ENCODE measurements around the gene NDUFA6.

NDUFA6 gene

DNA sequence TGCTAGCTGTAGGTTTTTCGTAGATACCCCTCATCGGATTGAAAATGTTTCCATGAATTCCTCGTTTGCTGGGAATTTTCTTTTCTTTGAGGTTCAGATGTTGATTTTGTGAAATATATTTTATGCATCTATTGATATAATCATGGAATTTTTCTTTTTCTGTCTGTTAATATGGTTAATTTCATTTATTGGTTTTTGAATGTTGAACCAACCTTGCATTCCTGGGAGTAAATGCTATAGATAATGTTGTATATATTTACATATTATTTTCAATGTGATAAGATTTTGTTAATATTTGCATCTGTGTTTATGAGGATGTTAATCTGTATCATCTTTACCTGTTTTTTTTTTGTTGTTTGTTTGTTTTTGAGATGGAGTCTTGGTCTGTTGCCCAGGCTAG is 10.6 kb upstream of the NDUFA6 start:
- H3K4me1 ChIP-seq (ENCODE audit: control insufficient read depth, low read length), result no peaks in the 10 kb centered on the region
- H3K27me3 ChIP-seq (ENCODE audit: control insufficient read depth, low read length), result no peaks in the 10 kb centered on the region
- H3K4me2 ChIP-seq (ENCODE audit: low read length), result no peak overlapping the region
- H3K4me3 ChIP-seq (ENCODE audit: low read length), result no peak overlapping the region
- no peak for TF ChIP-seq EZH2phosphoT487 (IDR thresholded peaks at IDR 0.05; ENCODE audit: borderline replicate concordance, low read length)
- TF ChIP-seq, protein P1, sequence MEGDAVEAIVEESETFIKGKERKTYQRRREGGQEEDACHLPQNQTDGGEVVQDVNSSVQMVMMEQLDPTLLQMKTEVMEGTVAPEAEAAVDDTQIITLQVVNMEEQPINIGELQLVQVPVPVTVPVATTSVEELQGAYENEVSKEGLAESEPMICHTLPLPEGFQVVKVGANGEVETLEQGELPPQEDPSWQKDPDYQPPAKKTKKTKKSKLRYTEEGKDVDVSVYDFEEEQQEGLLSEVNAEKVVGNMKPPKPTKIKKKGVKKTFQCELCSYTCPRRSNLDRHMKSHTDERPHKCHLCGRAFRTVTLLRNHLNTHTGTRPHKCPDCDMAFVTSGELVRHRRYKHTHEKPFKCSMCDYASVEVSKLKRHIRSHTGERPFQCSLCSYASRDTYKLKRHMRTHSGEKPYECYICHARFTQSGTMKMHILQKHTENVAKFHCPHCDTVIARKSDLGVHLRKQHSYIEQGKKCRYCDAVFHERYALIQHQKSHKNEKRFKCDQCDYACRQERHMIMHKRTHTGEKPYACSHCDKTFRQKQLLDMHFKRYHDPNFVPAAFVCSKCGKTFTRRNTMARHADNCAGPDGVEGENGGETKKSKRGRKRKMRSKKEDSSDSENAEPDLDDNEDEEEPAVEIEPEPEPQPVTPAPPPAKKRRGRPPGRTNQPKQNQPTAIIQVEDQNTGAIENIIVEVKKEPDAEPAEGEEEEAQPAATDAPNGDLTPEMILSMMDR (IDR thresholded peaks at IDR 0.05; ENCODE audit: low read depth, low read length, poor library complexity, severe bottlenecking), result no peak
- no peaks in the 10 kb centered on the region for H3K36me3 ChIP-seq (ENCODE audit: control insufficient read depth, low read length)
- no peaks in the 10 kb centered on the region for H3K9me2 ChIP-seq (replicated peaks; ENCODE audit: control insufficient read depth, low read length)
- no peaks in the 10 kb centered on the region for H3F3A ChIP-seq (ENCODE audit: control insufficient read depth, insufficient read depth)
- no peak overlapping the region for H3K27ac ChIP-seq (ENCODE audit: low read depth, low read length)
- H3K9me3 ChIP-seq (ENCODE audit: control insufficient read depth, insufficient read depth, low read length), result peaks cover 21% of the 10 kb centered on the region
- no peaks in the 10 kb centered on the region for H4K20me1 ChIP-seq (ENCODE audit: control insufficient read depth, insufficient read depth, low read depth, low read length)
- no peaks in the 10 kb centered on the region for H3K79me2 ChIP-seq (ENCODE audit: control insufficient read depth, low read length)

DNA sequence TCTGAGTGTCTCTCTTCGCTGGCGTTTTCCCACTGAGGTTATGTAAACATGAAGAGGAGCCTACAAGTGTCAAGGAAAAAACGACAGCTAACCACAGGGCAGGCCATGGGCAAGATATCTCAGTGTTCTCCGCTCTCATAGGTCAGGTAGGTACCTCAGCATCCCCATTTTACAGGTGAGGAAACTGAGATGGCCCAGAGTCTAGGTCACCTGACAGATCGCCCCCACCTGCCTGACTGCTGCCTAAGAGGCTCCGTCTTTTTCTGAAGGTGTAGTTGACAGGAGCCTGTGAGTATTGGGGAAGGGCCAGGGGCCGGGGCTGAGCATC is 847 bp upstream of the NDUFA6 start:
- TF ChIP-seq EZH2phosphoT487 (IDR thresholded peaks at IDR 0.05; ENCODE audit: borderline replicate concordance, low read length), result no peak
- H3K4me2 ChIP-seq (ENCODE audit: low read length), result peak overlapping the region; percentile 71
- no peaks in the 10 kb centered on the region for H3K27me3 ChIP-seq (ENCODE audit: control insufficient read depth, low read length)
- no peaks in the 10 kb centered on the region for H3K9me2 ChIP-seq (replicated peaks; ENCODE audit: control insufficient read depth, low read length)
- H3K79me2 ChIP-seq (ENCODE audit: control insufficient read depth, low read length), result peaks cover 40% of the 10 kb centered on the region
- no peaks in the 10 kb centered on the region for H3K9me3 ChIP-seq (ENCODE audit: control insufficient read depth, insufficient read depth, low read length)
- peaks cover 6% of the 10 kb centered on the region; the same call in 1 of the 2 replicates for H4K20me1 ChIP-seq (ENCODE audit: control insufficient read depth, insufficient read depth, low read depth, low read length)
- peaks cover 26% of the 10 kb centered on the region for H3K36me3 ChIP-seq (ENCODE audit: control insufficient read depth, low read length)
- peaks cover 4% of the 10 kb centered on the region; the same call in 1 of the 2 replicates for H3F3A ChIP-seq (ENCODE audit: control insufficient read depth, insufficient read depth)
- peak overlapping the region; percentile 88 for H3K4me3 ChIP-seq (ENCODE audit: low read length)
- H3K27ac ChIP-seq (ENCODE audit: low read depth, low read length), result peak overlapping the region; percentile 19; the same call in 1 of the 2 replicates
- peaks cover 22% of the 10 kb centered on the region for H3K4me1 ChIP-seq (ENCODE audit: control insufficient read depth, low read length)

DNA sequence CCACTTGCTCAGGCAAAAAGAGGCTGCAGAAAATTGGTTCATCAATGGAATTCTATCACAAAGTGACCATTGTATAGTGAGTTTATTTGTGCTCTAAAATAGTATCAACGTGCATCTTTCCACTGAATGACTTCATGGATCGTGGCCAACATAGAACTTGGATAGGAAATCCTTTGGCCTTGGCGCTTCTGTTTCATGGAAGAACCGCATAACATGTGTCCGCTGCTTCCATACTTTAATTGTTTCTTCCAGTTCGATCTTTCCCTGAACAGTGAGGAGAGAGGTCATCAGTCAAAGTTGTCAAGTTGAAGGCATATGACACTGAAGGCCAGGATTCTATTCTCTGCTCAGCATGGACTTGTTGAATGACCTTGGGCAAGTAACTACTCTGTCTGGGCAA is 4.5 kb downstream of the NDUFA6 start:
- TF ChIP-seq, protein P1 (IDR thresholded peaks at IDR 0.05; ENCODE audit: low read depth, low read length, poor library complexity, severe bottlenecking), result no peak
- TF ChIP-seq EZH2phosphoT487 (IDR thresholded peaks at IDR 0.05; ENCODE audit: borderline replicate concordance, low read length), result no peak
- Histone ChIP-seq H4K20me1 (ENCODE audit: control insufficient read depth, insufficient read depth, low read depth, low read length) (peaks cover 9% of the 10 kb centered on the region; the same call in 1 of the 2 replicates), H3K27ac (ENCODE audit: low read depth, low read length) (no peak overlapping the region), H3K79me2 (ENCODE audit: control insufficient read depth, low read length) (peaks cover 88% of the 10 kb centered on the region), H3K27me3 (ENCODE audit: control insufficient read depth, low read length) (no peaks in the 10 kb centered on the region), H3K9me2 (replicated peaks; ENCODE audit: control insufficient read depth, low read length) (no peaks in the 10 kb centered on the region), H3F3A (ENCODE audit: control insufficient read depth, insufficient read depth) (peaks cover 19% of the 10 kb centered on the region), H3K36me3 (ENCODE audit: control insufficient read depth, low read length) (peaks cover 74% of the 10 kb centered on the region), H3K4me1 (ENCODE audit: control insufficient read depth, low read length) (peaks cover 33% of the 10 kb centered on the region), H3K4me3 (ENCODE audit: low read length) (no peak overlapping the region), H3K9me3 (ENCODE audit: control insufficient read depth, insufficient read depth, low read length) (no peaks in the 10 kb centered on the region), H3K4me2 (ENCODE audit: low read length) (no peak overlapping the region)

DNA sequence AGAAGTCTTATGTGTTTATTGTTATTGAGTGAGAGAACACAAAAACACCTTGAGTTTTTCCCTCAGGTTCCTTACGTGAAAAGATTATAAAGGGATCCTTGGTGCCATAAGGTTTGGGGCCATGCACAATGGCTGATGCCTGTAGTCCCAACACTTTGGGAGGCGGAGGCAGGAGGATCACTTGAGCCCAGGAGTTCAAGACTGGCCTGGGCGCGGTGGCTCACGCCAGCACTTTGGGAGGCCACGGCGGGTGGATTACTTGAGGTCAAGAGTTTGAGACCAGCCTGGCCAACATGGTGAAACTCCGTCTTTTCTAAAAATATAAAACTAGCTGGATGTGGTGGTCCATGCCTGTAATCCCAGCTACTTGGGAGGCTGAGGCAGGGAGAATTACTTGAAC is 5.7 kb downstream of the NDUFA6 start:
- Histone ChIP-seq H4K20me1 (ENCODE audit: control insufficient read depth, insufficient read depth, low read depth, low read length) (peaks cover 9% of the 10 kb centered on the region; the same call in 1 of the 2 replicates), H3K4me1 (ENCODE audit: control insufficient read depth, low read length) (peaks cover 37% of the 10 kb centered on the region), H3F3A (ENCODE audit: control insufficient read depth, insufficient read depth) (peaks cover 19% of the 10 kb centered on the region), H3K9me3 (ENCODE audit: control insufficient read depth, insufficient read depth, low read length) (no peaks in the 10 kb centered on the region), H3K27ac (ENCODE audit: low read depth, low read length) (no peak overlapping the region), H3K9me2 (replicated peaks; ENCODE audit: control insufficient read depth, low read length) (no peaks in the 10 kb centered on the region), H3K27me3 (ENCODE audit: control insufficient read depth, low read length) (no peaks in the 10 kb centered on the region), H3K36me3 (ENCODE audit: control insufficient read depth, low read length) (peaks cover 73% of the 10 kb centered on the region), H3K4me2 (ENCODE audit: low read length) (no peak overlapping the region), H3K79me2 (ENCODE audit: control insufficient read depth, low read length) (peaks cover 92% of the 10 kb centered on the region), H3K4me3 (ENCODE audit: low read length) (no peak overlapping the region)
- TF ChIP-seq EZH2phosphoT487 (IDR thresholded peaks at IDR 0.05; ENCODE audit: borderline replicate concordance, low read length), result no peak
- TF ChIP-seq, protein P1 (IDR thresholded peaks at IDR 0.05; ENCODE audit: low read depth, low read length, poor library complexity, severe bottlenecking), result no peak
